Neural cell (in vitro differentiated cells): ENCODE results near the gene CDK5R1.

Source experiments
- EZH2 ChIP-seq: fragments of 200-600, 300-800 bp; shearing (Covaris generic), sonication (generic); IDR thresholded peaks from 2 replicates; pipeline ENCODE4 v1.6.1; 2014; ENCODE audit warnings: antibody characterized with exemption, low read length, borderline replicate concordance, mild to moderate bottlenecking; ENCODE audit not compliant: insufficient read depth, poor library complexity, severe bottlenecking
- TAF1 ChIP-seq: IDR thresholded peaks from 2 replicates; pipeline ENCODE4 v1.6.1; 2012; ENCODE audit warnings: low read depth

GRCh38 chr17:32529604-32530003 lies 42.8 kb downstream of the CDK5R1 start:
- TF ChIP-seq EZH2 (no peak), TAF1 (no peak)
